D721Med (cell line): Measurements from ENCODE around the gene SLC39A2.

Experiments used
- DNase-seq: peaks from one replicate; pipeline ENCODE4 v3.0.0; 2011; ENCODE audit warnings: low spot score; ENCODE audit not compliant: insufficient read length
- FAIRE-seq: peaks from 2 replicates; lab custom pipeline; 2011; peaks lifted over from hg19 to GRCh38; lab: Jason Lieb, UNC
- CTCF ChIP-seq: IDR thresholded peaks from 2 replicates; pipeline ENCODE4 v1.5.1; 2012; ENCODE audit warnings: mild to moderate bottlenecking, control low read depth; ENCODE audit not compliant: insufficient read depth; ENCODE audit errors: missing control alignments

SLC39A2 gene

GRCh38 chr14:21016413-21017190 lies 17.5 kb downstream of the SLC39A2 start:
- no peak for FAIRE-seq

GRCh38 chr14:21017528-21018245 lies 18.6 kb downstream of the SLC39A2 start:
- no peak for DNase-seq
- FAIRE-seq: no peak

More at GRCh38 chr14:21016413-21017190, 17.5 kb downstream of the SLC39A2 start:
- no peak for TF ChIP-seq CTCF
- no peak for DNase-seq

GRCh38 chr14:21018286-21018685 lies 19.2 kb downstream of the SLC39A2 start:
- DNase-seq: no peak
- FAIRE-seq: no peak

More at GRCh38 chr14:21017528-21018245, 18.6 kb downstream of the SLC39A2 start:
- TF ChIP-seq CTCF: no peak

GRCh38 chr14:21018781-21019180 lies 19.7 kb downstream of the SLC39A2 start:
- no peak for TF ChIP-seq CTCF
- no peak for FAIRE-seq
- DNase-seq: no peak

More at GRCh38 chr14:21018286-21018685, 19.2 kb downstream of the SLC39A2 start:
- TF ChIP-seq CTCF: no peak

GRCh38 chr14:21019366-21019765 lies 20.3 kb downstream of the SLC39A2 start:
- no peak for FAIRE-seq
- no peak for TF ChIP-seq CTCF
- no peak for DNase-seq

GRCh38 chr14:21020977-21021545 lies 22.0 kb downstream of the SLC39A2 start:
- no peak for DNase-seq
- TF ChIP-seq CTCF: no peak

More at GRCh38 chr14:21020977-21021545, 22.0 kb downstream of the SLC39A2 start:
- no peak for FAIRE-seq
